Activated naive CD8-positive, alpha-beta T cell treated with anti-CD3 and anti-CD28 coated beads for 36 hours (primary cell): ENCODE measurements around the gene ANKRD33B. TPM values are rescaled to one million over a fixed set of nuclear protein-coding genes. Genes with fewer than 3 reads are reported as not detected.

ENCODE experiments used
- DNase-seq: peaks from one replicate; pipeline ENCODE4 v3.0.0; 2021
- H3K27ac Mint-ChIP-seq: one replicate; pipeline ENCODE4 v1.8.0; 2022; ENCODE audit warnings: mild to moderate bottlenecking, moderate library complexity, mixed read lengths
- H3K27me3 Mint-ChIP-seq: one replicate; pipeline ENCODE4 v1.8.0; 2022; ENCODE audit warnings: mild to moderate bottlenecking, mixed read lengths
- H3K36me3 Mint-ChIP-seq: one replicate; pipeline ENCODE4 v1.8.0; 2021; ENCODE audit warnings: mild to moderate bottlenecking, mixed read lengths
- H3K4me1 Mint-ChIP-seq: one replicate; pipeline ENCODE4 v1.8.0; 2021; ENCODE audit warnings: mixed read lengths
- H3K4me3 Mint-ChIP-seq: one replicate; pipeline ENCODE4 v1.8.0; 2022; ENCODE audit warnings: mild to moderate bottlenecking, moderate library complexity, mixed read lengths
- H3K9me3 Mint-ChIP-seq: one replicate; pipeline ENCODE4 v1.8.0; 2022; ENCODE audit warnings: mixed read lengths
- total RNA-seq, 2 experiments: library from RNA; stranded (reverse); gene quantifications; one replicate each; pipeline ENCODE4 v1.2.3, GENCODE V29; 2021

Gene ANKRD33B
- total RNA-seq, 2 experiments from 2014 or later = 9.8 to 10.2 TPM

DNA sequence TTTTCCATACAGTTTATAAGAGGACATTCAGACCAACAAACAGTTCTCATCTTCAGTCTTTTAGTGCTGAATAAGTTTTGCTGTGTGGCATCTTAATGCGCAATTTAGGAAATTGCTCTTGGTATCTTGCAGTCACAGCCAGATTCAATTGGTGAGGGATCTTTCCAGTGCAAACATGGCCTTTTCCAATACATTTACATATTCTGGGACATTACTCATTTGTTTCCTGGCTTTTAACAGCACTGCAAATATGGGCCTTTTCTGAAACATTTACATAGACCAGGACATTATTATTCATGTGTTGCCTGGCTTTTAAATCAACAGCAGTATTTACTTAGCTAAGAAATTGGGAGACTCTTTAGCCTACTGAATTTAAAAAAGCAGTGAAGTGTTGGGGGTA, 22.7 kb downstream of the ANKRD33B start:
- Mint-ChIP-seq H3K27me3 (peaks cover 42% of the 10 kb centered on the region), H3K4me1 (peaks cover 40% of the 10 kb centered on the region), H3K9me3 (peaks cover 7% of the 10 kb centered on the region), H3K27ac (no peak overlapping the region), H3K36me3 (peaks cover 32% of the 10 kb centered on the region), H3K4me3 (no peak overlapping the region)
- no peak for DNase-seq

DNA sequence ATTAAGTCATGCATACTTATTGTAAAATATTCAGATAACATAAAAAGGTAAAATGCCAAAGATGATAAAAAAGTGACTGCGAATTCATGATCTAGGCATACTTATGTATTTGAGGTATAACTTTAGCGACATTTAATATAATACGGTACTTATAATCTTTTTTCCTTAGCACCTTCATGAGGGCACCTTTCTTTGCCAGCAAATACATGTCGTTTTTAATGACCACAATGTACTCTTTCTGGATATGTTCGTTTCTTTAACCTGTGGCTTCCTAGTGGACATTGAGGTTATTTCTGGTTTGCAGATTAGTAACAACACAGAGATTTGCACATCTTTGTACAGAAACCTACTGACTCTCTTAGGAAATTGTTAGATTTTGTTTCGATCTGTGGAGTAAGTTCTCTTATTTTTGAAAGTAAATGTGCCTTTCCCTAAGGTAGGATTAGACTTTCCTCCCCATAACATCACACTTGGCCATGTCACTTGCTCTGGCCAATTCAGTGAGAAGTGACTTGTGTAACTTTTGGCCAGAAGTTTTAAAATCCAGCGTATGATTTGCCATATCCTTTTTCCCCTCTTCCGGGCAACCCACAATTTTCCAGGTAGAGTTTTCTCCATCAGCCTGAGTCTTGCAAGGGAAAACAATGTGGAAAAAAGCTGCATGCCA, 24.4 kb downstream of the ANKRD33B start:
- peaks cover 7% of the 10 kb centered on the region for H3K9me3 Mint-ChIP-seq
- H3K4me3 Mint-ChIP-seq = no peak overlapping the region
- H3K27me3 Mint-ChIP-seq = peaks cover 47% of the 10 kb centered on the region
- H3K4me1 Mint-ChIP-seq = peaks cover 40% of the 10 kb centered on the region
- H3K36me3 Mint-ChIP-seq = peaks cover 30% of the 10 kb centered on the region
- no peak overlapping the region for H3K27ac Mint-ChIP-seq
- no peak for DNase-seq

DNA sequence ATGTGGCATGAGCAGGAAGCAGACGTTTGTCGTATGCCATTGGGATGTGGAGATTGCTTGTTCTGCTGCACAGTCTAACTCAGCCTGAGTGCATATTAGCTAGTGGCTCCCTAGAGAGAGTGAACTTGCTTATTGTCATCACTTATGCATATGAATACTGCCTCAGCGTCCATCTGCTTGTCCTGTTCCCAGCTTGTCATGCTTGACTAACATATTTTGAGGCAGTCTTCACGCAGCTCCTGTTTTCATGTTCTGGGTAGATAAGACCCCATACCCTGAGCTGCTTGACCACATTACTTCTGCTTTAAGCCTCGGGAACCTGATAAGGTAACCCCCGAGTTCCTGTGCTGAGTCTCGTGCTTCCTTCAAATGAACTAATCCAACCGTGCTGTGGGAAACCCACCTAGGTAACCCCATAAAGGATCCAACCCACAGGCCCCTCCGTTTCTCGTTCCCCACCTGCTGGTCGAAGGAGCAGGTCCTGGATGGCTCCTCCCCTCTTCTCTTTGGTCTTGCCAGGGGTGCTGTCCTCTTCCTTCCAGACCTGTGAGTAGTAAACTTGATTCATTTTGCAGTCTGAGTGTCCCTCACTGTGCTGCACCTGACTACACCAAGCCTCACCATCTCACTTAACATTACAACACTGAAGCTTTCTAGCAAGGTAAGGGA, 25.0 kb downstream of the ANKRD33B start:
- Mint-ChIP-seq H3K27me3 (peaks cover 50% of the 10 kb centered on the region), H3K9me3 (peaks cover 7% of the 10 kb centered on the region), H3K36me3 (peaks cover 27% of the 10 kb centered on the region), H3K4me1 (peaks cover 36% of the 10 kb centered on the region), H3K27ac (no peak overlapping the region), H3K4me3 (no peak overlapping the region)
- no peak for DNase-seq

DNA sequence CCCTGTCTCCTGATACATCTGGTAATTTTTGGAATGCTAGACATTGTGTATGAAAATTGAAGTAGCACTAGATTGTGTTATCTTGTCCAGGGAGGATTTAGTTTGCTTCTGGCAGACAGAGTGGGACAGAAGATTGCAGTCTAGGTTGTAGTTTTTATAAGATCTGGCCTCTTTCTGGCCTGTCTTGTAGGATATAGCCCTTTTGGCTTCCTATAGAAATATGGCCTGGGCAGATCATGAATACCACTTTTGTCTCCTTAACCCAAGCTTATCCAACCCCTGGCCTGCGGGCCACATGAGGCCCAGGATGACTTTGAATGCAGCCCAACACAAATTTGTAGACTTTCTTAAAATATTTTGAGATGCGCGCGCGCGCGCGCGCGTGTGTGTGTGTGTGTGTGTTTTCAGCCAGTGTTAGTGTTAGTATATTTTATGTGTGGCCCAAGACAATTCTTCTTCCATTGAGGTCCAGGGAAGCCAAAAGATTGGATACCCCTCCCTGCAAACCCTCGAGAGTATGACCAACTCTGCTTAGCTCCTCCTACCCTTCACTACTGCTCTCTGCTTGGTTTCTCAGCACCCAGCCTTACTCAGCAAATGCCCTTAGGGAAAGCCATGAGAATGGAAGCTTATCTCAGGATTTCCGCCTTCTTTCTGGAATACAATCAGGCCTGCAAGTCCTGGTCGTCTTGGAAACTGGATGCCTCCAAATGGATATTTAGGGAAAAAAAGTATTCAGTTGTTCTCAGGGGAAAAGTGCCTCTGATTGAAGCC, 26.5 kb downstream of the ANKRD33B start:
- peaks cover 21% of the 10 kb centered on the region for H3K36me3 Mint-ChIP-seq

DNA sequence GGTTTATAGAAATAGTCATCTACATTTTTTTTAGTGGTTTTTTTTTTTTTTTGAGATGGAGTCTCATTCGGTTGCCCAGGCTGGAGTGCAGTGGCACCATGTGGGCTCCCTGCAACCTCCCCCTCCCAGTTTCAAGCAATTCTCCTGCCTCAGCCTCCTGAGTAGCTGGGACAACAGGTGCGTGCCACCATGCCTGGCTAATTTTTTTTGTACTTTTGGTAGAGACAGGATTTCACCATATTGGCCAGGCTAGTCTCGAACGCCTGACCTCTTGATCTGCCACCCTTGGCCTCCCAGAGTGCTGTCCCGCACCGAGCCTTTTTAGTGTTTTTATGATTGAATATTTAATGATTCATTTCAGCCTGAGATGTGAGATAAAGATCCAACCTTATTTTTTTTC, 27.3 kb downstream of the ANKRD33B start:
- Mint-ChIP-seq H3K9me3 (peaks cover 8% of the 10 kb centered on the region), H3K4me1 (peaks cover 42% of the 10 kb centered on the region), H3K27me3 (peaks cover 41% of the 10 kb centered on the region), H3K4me3 (no peak overlapping the region), H3K36me3 (peaks cover 22% of the 10 kb centered on the region), H3K27ac (no peak overlapping the region)
- no peak for DNase-seq

More for the DNA sequence above, 26.5 kb downstream of the ANKRD33B start:
- Mint-ChIP-seq H3K4me3 (no peak overlapping the region), H3K27ac (no peak overlapping the region), H3K9me3 (peaks cover 7% of the 10 kb centered on the region), H3K27me3 (peaks cover 41% of the 10 kb centered on the region), H3K4me1 (peaks cover 38% of the 10 kb centered on the region)
- DNase-seq = no peak

DNA sequence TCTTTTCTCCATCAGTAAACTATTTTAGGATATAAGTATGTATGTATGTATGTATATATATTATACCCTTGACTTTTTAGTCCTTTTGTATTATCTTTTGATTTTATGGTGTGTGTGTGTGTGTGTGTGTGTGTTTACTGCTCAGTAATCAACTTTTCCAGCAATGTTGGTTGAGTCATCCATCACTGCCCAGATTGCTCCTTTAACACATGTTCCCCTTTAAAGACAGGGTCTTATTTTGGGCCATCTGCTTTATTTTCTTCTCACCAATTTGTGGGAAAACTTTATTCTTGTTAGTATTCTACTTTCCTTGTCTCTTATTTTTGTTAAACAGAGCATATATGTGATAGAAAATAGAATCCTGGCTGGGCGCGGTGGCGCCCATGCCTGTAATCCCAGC, 28.1 kb downstream of the ANKRD33B start:
- Mint-ChIP-seq H3K27ac (no peak overlapping the region), H3K4me3 (no peak overlapping the region), H3K36me3 (peaks cover 28% of the 10 kb centered on the region), H3K27me3 (peaks cover 37% of the 10 kb centered on the region), H3K4me1 (peaks cover 42% of the 10 kb centered on the region), H3K9me3 (peaks cover 15% of the 10 kb centered on the region)
- DNase-seq = no peak

DNA sequence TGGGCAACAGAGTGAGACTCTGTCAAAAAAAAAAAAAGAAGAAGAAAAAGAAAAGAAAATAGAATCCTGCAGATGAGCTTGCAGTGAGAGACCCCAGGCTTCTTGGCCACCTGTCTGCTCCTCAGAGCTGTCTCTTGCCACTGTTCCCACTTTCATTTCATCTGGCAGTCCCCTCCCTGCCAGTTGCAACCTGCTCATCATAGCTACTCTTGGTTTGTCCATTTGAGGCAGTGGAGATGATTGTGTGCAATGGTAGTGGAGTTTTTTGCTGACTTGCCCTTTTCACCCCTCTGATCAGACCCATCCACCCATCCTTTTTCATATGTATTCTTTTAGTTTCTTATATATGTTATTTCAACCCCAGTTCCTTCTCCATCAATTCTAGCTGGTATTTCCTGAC, 28.7 kb downstream of the ANKRD33B start:
- H3K36me3 Mint-ChIP-seq = peaks cover 32% of the 10 kb centered on the region
- no peak overlapping the region for H3K27ac Mint-ChIP-seq
- no peak overlapping the region for H3K4me3 Mint-ChIP-seq
- DNase-seq = no peak
- peaks cover 37% of the 10 kb centered on the region for H3K27me3 Mint-ChIP-seq
- H3K4me1 Mint-ChIP-seq = peaks cover 43% of the 10 kb centered on the region
- peaks cover 18% of the 10 kb centered on the region for H3K9me3 Mint-ChIP-seq

DNA sequence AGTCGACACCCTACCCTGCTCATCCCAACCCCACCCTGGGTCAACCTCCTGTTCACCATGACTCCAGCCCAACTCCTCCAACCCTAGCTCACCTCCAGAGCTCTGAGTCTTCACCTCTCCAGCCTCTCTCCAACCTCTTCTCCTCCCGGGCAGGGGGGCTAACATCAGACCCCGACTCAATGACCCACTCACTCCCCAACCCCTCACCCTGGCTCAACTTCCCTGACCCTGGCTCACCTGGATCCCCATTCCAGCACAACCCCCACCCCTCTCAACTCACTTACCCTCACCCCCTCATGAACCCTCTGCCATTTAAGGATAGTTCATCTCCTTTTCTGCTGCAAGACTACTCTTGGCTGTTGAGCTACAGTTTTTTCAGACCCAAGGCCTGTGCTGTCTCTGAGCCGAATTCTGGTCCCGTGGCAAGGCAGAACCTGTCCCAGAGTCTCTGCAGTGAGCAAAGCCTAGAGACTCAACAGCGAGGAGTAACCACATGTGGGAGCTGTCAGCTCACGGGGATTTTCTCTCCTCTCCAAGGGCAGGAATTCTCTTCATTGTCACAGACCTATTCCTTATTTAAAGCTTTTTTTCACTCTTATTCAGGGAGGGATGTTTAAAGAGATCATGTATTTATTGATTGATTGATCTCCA, 29.8 kb downstream of the ANKRD33B start:
- Mint-ChIP-seq H3K27me3 (peaks cover 27% of the 10 kb centered on the region), H3K27ac (no peak overlapping the region), H3K4me3 (no peak overlapping the region), H3K36me3 (peaks cover 35% of the 10 kb centered on the region), H3K4me1 (peaks cover 39% of the 10 kb centered on the region), H3K9me3 (peaks cover 23% of the 10 kb centered on the region)
- DNase-seq = no peak

DNA sequence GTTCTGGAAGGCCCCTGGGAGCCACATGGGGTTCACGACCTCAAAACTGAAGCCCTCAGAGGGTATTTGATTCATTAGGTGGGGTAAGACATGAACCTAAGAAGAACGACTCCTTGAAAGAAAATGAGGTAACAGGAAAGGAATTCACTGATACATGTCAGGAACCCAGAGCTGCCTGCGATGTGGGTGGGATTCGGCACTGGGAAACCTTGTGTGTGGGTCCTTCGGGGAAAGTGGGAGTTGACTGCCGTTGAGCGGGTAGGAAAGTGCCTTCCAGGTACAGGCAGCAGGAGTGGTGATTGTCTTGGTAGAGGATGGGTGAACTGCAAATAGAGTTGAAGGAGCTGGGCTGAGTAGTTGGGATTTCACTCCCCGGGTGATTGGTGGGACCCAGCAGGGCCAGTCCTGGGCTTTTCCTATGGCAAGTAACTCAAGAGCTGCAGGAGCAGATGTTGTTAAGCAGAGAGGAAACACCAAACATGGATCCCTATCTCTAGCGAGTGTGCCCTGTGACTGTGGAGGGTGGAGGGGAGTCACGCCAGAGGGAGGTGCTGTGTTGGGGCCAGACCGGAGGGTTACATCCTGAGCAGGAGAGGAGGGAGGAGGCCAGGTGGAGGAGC, 30.8 kb downstream of the ANKRD33B start:
- DNase-seq = no peak
- peaks cover 33% of the 10 kb centered on the region for H3K36me3 Mint-ChIP-seq
- no peak overlapping the region for H3K4me3 Mint-ChIP-seq
- H3K9me3 Mint-ChIP-seq = peaks cover 24% of the 10 kb centered on the region
- H3K27me3 Mint-ChIP-seq = peaks cover 21% of the 10 kb centered on the region
- H3K27ac Mint-ChIP-seq = no peak overlapping the region
- H3K4me1 Mint-ChIP-seq = peaks cover 37% of the 10 kb centered on the region

DNA sequence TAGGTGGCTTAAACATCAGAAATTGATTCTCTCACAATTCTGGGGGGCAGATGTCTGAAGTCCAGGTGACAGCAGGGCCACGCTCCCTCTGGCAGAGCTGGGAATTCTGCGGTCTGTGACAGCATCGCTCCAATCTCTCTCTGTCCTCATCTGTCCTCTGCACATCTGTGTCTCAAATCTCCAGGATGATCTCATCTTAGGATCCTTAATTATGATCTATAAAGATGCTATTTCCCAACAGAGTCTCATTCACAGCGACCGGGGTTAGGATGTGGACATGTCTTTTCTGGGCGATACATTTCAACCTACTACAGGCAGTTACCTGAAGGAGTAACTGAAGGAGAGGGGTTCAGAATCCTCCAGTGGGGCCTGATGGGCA, 31.4 kb downstream of the ANKRD33B start:
- peaks cover 43% of the 10 kb centered on the region for H3K4me1 Mint-ChIP-seq
- no peak overlapping the region for H3K4me3 Mint-ChIP-seq
- peaks cover 26% of the 10 kb centered on the region for H3K9me3 Mint-ChIP-seq
- H3K36me3 Mint-ChIP-seq = peaks cover 36% of the 10 kb centered on the region
- H3K27me3 Mint-ChIP-seq = peaks cover 15% of the 10 kb centered on the region
- H3K27ac Mint-ChIP-seq = peak overlapping the region; percentile 67
- no peak for DNase-seq

DNA sequence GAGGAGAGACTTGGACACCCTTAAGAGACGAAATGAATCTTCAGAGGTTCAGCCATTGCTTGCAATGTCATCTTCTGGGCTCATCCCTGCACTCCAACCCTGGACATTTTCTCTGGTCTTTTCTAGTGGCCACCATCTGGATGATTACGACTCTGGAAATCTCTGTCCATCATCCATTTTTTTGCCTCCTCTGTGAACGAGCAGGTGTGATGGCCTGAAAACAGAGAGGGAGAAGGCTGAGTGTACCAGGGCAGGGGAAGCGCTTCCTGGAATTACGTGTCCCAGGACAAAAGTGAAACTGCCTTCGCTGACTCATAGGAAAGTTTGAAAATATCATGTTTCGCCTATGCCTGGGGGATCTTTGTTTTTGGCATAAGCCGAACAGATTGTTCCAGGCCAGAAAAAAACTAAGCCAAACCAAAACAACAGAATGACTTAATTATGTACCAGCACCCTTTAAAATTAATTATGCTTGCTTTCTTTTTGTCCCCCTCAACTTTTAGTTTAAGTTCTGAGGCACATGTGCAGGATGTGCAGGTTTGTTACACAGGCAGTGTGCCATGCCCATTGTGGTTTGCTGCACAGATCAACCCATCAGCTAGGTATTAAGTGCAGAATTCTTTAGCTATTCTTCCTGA, 31.9 kb downstream of the ANKRD33B start:
- peak overlapping the region; percentile 67 for H3K27ac Mint-ChIP-seq
- H3K4me3 Mint-ChIP-seq = no peak overlapping the region
- H3K36me3 Mint-ChIP-seq = peaks cover 39% of the 10 kb centered on the region
- H3K4me1 Mint-ChIP-seq = peaks cover 44% of the 10 kb centered on the region
- H3K27me3 Mint-ChIP-seq = peaks cover 12% of the 10 kb centered on the region
- peak; percentile 59 for DNase-seq
- peaks cover 29% of the 10 kb centered on the region for H3K9me3 Mint-ChIP-seq

DNA sequence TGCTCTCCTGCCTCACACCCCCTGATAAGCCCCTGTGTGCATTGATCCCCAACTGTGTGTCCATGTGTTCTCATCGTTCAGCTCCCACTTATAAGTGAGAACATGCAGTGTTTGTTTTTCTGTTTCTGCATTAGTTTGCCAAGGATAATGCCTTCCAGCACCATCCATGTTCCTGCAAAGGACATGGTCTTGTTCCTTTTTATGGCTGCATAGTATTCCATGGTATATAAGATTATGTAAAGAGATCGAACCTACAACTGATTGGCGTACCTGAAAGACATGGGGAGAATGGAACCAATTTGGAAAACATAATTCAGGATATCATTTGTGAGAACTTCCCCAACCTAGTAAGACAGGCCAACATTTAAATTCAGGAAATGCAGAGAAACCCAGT, 32.4 kb downstream of the ANKRD33B start:
- peaks cover 29% of the 10 kb centered on the region for H3K9me3 Mint-ChIP-seq
- H3K4me3 Mint-ChIP-seq = no peak overlapping the region
- H3K4me1 Mint-ChIP-seq = peaks cover 47% of the 10 kb centered on the region
- H3K27ac Mint-ChIP-seq = peak overlapping the region; percentile 67
- H3K36me3 Mint-ChIP-seq = peaks cover 39% of the 10 kb centered on the region
- no peak for DNase-seq
- peaks cover 12% of the 10 kb centered on the region for H3K27me3 Mint-ChIP-seq

DNA sequence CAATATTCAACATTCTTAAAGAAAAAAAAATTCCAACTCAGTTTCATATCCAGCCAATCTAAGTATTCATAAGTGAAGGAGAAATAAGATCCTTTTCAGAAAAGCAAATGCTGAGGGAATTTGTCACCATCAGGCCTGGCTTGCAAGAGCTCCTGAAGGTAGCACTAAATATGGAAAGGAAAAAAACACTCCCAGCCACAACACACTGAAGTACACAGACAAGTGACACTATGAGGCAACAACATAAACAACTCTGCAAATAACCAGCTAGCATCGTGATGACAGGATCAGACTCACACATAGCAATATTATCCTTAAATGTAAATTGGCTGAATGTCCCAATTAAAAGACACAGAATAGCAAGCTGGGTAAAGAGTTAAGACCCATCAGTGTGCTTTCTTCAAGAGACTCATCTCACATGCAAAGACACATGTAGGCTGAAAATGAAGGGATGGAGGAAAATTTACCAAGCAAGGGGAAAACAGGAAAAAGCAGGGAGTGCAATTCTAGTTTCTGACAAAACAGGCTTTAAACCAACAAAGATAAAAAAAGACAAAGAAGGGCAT, 33.1 kb downstream of the ANKRD33B start:
- H3K27ac Mint-ChIP-seq = no peak overlapping the region
- H3K36me3 Mint-ChIP-seq = peaks cover 39% of the 10 kb centered on the region
- peaks cover 51% of the 10 kb centered on the region for H3K4me1 Mint-ChIP-seq

DNA sequence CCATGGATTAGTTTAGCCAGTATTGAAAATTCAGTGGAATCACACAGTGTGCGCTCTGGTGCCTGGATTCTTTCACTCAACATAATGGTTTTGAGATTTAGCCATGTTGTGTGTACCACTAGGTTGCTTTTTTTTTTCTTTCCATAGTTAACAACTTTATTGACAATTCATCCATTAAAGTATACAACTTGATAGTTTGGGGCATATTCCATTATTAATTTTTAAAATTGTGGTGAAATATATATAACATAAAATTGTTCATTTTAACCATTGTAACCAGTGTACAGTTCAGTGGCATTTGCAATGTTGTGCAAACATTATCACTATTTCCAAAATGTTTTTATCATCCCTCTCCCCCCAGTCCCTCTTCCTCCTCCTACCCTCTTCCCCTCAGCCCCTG, 35.2 kb downstream of the ANKRD33B start:
- no peak overlapping the region for H3K27ac Mint-ChIP-seq
- H3K36me3 Mint-ChIP-seq = peaks cover 38% of the 10 kb centered on the region
- H3K4me3 Mint-ChIP-seq = no peak overlapping the region
- H3K27me3 Mint-ChIP-seq = peaks cover 16% of the 10 kb centered on the region
- peaks cover 46% of the 10 kb centered on the region for H3K4me1 Mint-ChIP-seq
- H3K9me3 Mint-ChIP-seq = peaks cover 29% of the 10 kb centered on the region
- DNase-seq = no peak

More for the DNA sequence above, 33.1 kb downstream of the ANKRD33B start:
- no peak overlapping the region for H3K4me3 Mint-ChIP-seq
- H3K27me3 Mint-ChIP-seq = peaks cover 16% of the 10 kb centered on the region
- DNase-seq = no peak
- H3K9me3 Mint-ChIP-seq = peaks cover 29% of the 10 kb centered on the region
